BJ (cell line): Measurements from ENCODE around the gene LAPTM4A. TPM values are rescaled to one million over a fixed set of nuclear protein-coding genes. Genes with fewer than 3 reads are reported as not detected.

Experiments
- CTCF ChIA-PET: fragments of 350-600 bp; formaldehyde crosslinking; extraction: SDS; loops from one replicate; lab custom pipeline; 2021; ENCODE audit warnings: antibody characterized with exemption, inconsistent platforms; lab: Yijun Ruan, JAX
- POLR2A ChIA-PET: fragments of 300-600 bp; sonication (Branson Sonifier 250); formaldehyde crosslinking; extraction: SDS; loops from one replicate; lab custom pipeline; 2021; ENCODE audit warnings: antibody characterized with exemption; lab: Charles Lee
- DNase-seq: peaks from one replicate; pipeline ENCODE4 v3.0.0-alpha.2; 2011; ENCODE audit warnings: low read depth
- H3K27me3 ChIP-seq: 2 replicates; pipeline ENCODE4 v1.6.0; 2011; ENCODE audit warnings: low read length; ENCODE audit not compliant: control insufficient read depth, insufficient read depth
- H3K36me3 ChIP-seq: 2 replicates; pipeline ENCODE4 v1.5.1; 2011; ENCODE audit warnings: low read length; ENCODE audit not compliant: control insufficient read depth, insufficient read depth
- H3K4me3 ChIP-seq: 2 replicates; pipeline ENCODE4 v1.5.1; 2011; ENCODE audit warnings: low read depth, mild to moderate bottlenecking, control low read depth, low read length
- CTCF ChIP-seq: IDR thresholded peaks from 2 replicates; pipeline ENCODE4 v1.5.1; 2011; ENCODE audit warnings: low read depth, mild to moderate bottlenecking, control low read depth, inconsistent platforms, low read length, moderate library complexity; ENCODE audit not compliant: insufficient read depth
- polyA plus RNA-seq: library from polyadenylated mRNA; depleted of rRNA; stranded (reverse); fragments of >200 nt; gene quantifications from 2 replicates; pipeline ENCODE4 v1.2.3, GENCODE V29; 2011

The LAPTM4A gene
- polyA plus RNA-seq, 1 experiment: 379 TPM

GRCh38 chr2:20015482-20016083, 35.8 kb downstream of the LAPTM4A start:
- Histone ChIP-seq H3K27me3 (peaks cover 4% of the 10 kb centered on the region), H3K36me3 (no peaks in the 10 kb centered on the region), H3K4me3 (no peak overlapping the region)
- no peak for DNase-seq
- POLR2A ChIA-PET: interaction anchor here (0.6 to 0.7 kb wide), 2 partner anchors 9 to 35 kb away, joined by 4 to 8 read pairs; no protein-coding TSS in a partner anchor
- CTCF ChIA-PET: interaction anchor here (0.6 to 6.2 kb wide), 35 partner anchors 8 to 780 kb away, joined by 3 to 157 read pairs (median 5); partner anchors contain the start of genes LAPTM4A and SDC1
- peak; percentile 50 for TF ChIP-seq CTCF

- CTCF ChIA-PET: interaction anchor here (0.7 to 6.2 kb wide), 14 partner anchors 10 to 90 kb away, joined by 3 to 157 read pairs (median 13); no protein-coding TSS in a partner anchor
- POLR2A ChIA-PET: no interaction called here
Observed at GRCh38 chr2:20013126-20013849, 38.1 kb downstream of the LAPTM4A start.

GRCh38 chr2:20012282-20013125, 38.9 kb downstream of the LAPTM4A start, which contains the start of gene MATN3:
Gene MATN3, minus strand, starts transcription at chr2:20012668. Its CDS starts 37 bp downstream, at chr2:20012631.
- Histone ChIP-seq H3K4me3 (peak within 1 kb of the TSS; percentile 50), H3K36me3 (no peaks in the 10 kb centered on the region), H3K27me3 (peaks cover 6% of the 10 kb centered on the region)
- POLR2A ChIA-PET: no interaction called here
- no peak for DNase-seq
- TF ChIP-seq CTCF: no peak
- CTCF ChIA-PET: interaction anchor here (0.7 to 6.2 kb wide), 10 partner anchors 9 to 86 kb away, joined by 3 to 157 read pairs (median 9); no protein-coding TSS in a partner anchor

More at GRCh38 chr2:20013126-20013849, 38.1 kb downstream of the LAPTM4A start:
- no peak overlapping the region; the same call in 1 of the 2 replicates for H3K4me3 ChIP-seq
- no peak for DNase-seq
- H3K36me3 ChIP-seq: no peaks in the 10 kb centered on the region
- peaks cover 6% of the 10 kb centered on the region for H3K27me3 ChIP-seq
- no peak for TF ChIP-seq CTCF

GRCh38 chr2:20012032-20012281, 39.5 kb downstream of the LAPTM4A start:
- TF ChIP-seq CTCF: no peak
- Histone ChIP-seq H3K36me3 (no peaks in the 10 kb centered on the region), H3K27me3 (peaks cover 6% of the 10 kb centered on the region), H3K4me3 (peak overlapping the region; percentile 50)
- ChIA-PET POLR2A (no interaction called here), CTCF (interaction anchor here (0.7 to 2.7 kb wide), 6 partner anchors 10 to 86 kb away, joined by 3 to 13 read pairs (median 5); no protein-coding TSS in a partner anchor)
- DNase-seq: no peak
